ENCODE data around the gene ALDH3A1. TPM values are rescaled to one million over a fixed set of nuclear protein-coding genes. Genes with fewer than 3 reads are reported as not detected.

The ALDH3A1 gene
- total and polyA plus RNA-seq, 9 of the 15 experiments (the other 6 are each of a cell fraction or from before 2014, with no cell fraction given), result not detected

- intact Hi-C loops (cut with micrococcal nuclease) (no loop called here), in situ Hi-C loops (cut with MboI) (no loop called here)
- DNase-seq (ENCODE audit: extremely low read depth in 1 of 4, low spot score in 3 of 4) (peak in 1 of 4 experiments; percentile 1), FAIRE-seq (no peak), ATAC-seq (no peak)
- H3K4me2 ChIP-seq (ENCODE audit: insufficient read depth, low read length), result no peak overlapping the region
- no peak overlapping the region for H2AFZ ChIP-seq (ENCODE audit: low read depth, low read length)
- CTCF ChIA-PET (ENCODE audit: low intra/inter-chr PET ratio), result no interaction called here
- peak overlapping the region in 1 of 2 experiments; percentile 26; a peak in 1 of 4 replicates for H3K9ac ChIP-seq (ENCODE audit: insufficient read depth in 1 of 2, low read depth in 2 of 2, low read length in 2 of 2)
- 0% methylated on average over 14 of the region's 17 CpGs for WGBS (ENCODE audit: insufficient coverage, low coverage, missing lambda C conversion rate)
- TF ChIP-seq, protein P1, sequence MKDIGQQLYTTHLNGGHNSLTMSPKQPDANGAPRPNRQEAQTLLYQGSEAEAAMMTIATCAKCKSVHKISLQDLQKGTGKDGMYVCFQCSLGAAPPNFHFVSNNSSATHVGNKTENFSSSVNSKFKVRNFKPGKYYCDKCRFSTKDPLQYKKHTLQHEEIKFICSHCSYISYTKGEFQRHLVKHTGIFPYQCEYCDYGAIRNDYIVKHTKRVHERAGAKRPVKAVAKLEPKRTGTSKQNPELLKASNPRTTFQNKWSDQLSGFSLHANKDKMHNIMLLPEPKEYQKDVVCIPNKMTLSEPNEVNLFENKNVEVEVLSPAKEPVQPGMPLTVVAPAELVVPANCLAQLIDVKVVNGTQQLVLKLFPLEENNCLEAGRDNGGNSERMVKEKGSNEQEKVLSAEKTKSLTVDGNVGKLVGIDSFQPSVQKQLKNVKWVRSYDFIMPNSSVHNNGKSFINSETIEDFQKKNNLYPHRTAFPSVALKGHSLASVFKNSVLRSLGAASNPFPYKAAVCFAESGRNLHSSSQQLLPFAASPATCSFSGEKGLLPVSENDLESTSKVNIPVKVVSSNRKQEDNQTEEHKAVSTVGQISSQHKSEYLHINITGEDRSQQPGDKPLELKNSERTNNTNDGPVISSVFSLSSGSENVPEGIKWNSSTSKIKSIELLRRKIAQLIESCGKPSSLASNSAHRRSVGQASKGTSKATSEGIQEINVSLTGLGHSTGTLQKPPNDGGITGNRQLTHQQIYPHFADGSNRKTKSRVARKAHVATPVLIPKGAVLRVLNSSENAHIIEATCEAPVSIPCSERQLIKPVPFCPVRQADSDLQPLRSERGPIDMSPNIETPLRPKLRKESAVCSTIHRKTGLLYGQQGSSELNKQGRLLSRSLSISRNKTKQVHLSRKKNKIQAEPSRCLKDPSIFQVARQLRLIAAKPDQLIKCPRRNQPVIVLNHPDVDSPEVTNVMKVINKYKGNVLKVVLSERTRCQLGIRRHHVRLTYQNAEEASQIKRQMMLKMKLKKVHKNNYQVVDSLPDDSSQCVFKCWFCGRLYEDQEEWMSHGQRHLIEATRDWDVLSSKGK (CRISPR knock-in tag; IDR thresholded peaks at IDR 0.05), result no peak
- TF ChIP-seq THRAP3 (IDR thresholded peaks at IDR 0.05; ENCODE audit: borderline replicate concordance) (no peak), RFX7 (CRISPR knock-in tag; IDR thresholded peaks at IDR 0.05) (no peak), ZNF263 (CRISPR knock-in tag; IDR thresholded peaks at IDR 0.05; ENCODE audit: borderline replicate concordance) (no peak), MTF1 (CRISPR knock-in tag; IDR thresholded peaks at IDR 0.05; ENCODE audit: borderline replicate concordance) (no peak), BRD9 (IDR thresholded peaks at IDR 0.05; ENCODE audit: low read depth, partially characterized antibody) (no peak), DEAF1 (CRISPR knock-in tag; IDR thresholded peaks at IDR 0.05) (no peak), MAZ (CRISPR knock-in tag; conservative IDR thresholded peaks at IDR 0.05 in 1 of 2, IDR thresholded peaks at IDR 0.05 in 1 of 2) (no peak), OTX1 (CRISPR knock-in tag; IDR thresholded peaks at IDR 0.05) (no peak), C11orf30 (IDR thresholded peaks at IDR 0.05; ENCODE audit: low read depth) (no peak), L3MBTL2 (IDR thresholded peaks at IDR 0.05) (no peak), BRF2 (IDR thresholded peaks at IDR 0.05; ENCODE audit: borderline replicate concordance, insufficient read depth, insufficient read length) (no peak), RNF2 (IDR thresholded peaks at IDR 0.05) (no peak), FOXM1 (IDR thresholded peaks at IDR 0.05; ENCODE audit: low read depth) (no peak), FOXM1 (CRISPR knock-in tag; IDR thresholded peaks at IDR 0.05; ENCODE audit: low read depth) (no peak), ZFP36 (IDR thresholded peaks at IDR 0.05; ENCODE audit: low read depth, low read length, partially characterized antibody) (no peak)
- POLR2A ChIA-PET, result interaction anchor here (0.6 kb wide), 1 partner anchor 293 kb away, joined by 3 read pairs; the partner anchor contains the start of gene RNF112
- BruUV-seq (replicated peaks), result no TSS peak
- H3K9me3 ChIP-seq (replicated peaks; ENCODE audit: control insufficient read depth, insufficient read depth, low read depth, low read length), result no peaks in the 10 kb centered on the region
- 0 out of 5 replicates have a peak, but pooled peaks cover 0 to 3% of the 10 kb centered on the region in 2 experiments for H3K4me1 ChIP-seq (replicated peaks in 1 of 2; ENCODE audit: control insufficient read depth in 2 of 2, insufficient read depth in 2 of 2, low read length in 2 of 2)
- H3K4me3 ChIP-seq, result no peak overlapping the region
- H3K79me2 ChIP-seq (ENCODE audit: control insufficient read depth, insufficient read depth, low read length), result no peaks in the 10 kb centered on the region
- no peak overlapping the region for H3K27ac ChIP-seq (ENCODE audit: extremely low read depth, low read depth, low read length)
- no peaks in the 10 kb centered on the region for H3K9me1 ChIP-seq (ENCODE audit: control insufficient read depth, insufficient read depth, low read length)
- H3K36me3 ChIP-seq (ENCODE audit: control insufficient read depth, insufficient read depth, low read length), result no peaks in the 10 kb centered on the region
- peaks cover 0 to 8% of the 10 kb centered on the region in 2 experiments; a peak in 1 of 5 replicates for H3K27me3 ChIP-seq (ENCODE audit: control insufficient read depth in 2 of 2, insufficient read depth in 2 of 2, low read length in 2 of 2)
- no peaks in the 10 kb centered on the region; the same call in 1 of the 2 replicates for H4K20me1 ChIP-seq (replicated peaks; ENCODE audit: control insufficient read depth, insufficient read depth, low read length)
Measured at GRCh38 chr17:19703828-19704613, 44.1 kb downstream of the ALDH3A1 start.

Data from K562 (cell line).